HG03432 (cell line): ENCODE data around the gene M1AP.
"Not testable (repeated sequence)": the region's sequence is repeated elsewhere in the genome, so short reads cannot be mapped to it uniquely, and the experiment has no call there.

Experiments
- ATAC-seq: cut with Tn5 transposase; IDR thresholded peaks from one replicate; pipeline ENCODE4 v1.9.1; 2021; ENCODE audit warnings: mild to moderate bottlenecking, moderate library complexity; ENCODE audit not compliant: unreplicated experiment

The M1AP gene

DNA sequence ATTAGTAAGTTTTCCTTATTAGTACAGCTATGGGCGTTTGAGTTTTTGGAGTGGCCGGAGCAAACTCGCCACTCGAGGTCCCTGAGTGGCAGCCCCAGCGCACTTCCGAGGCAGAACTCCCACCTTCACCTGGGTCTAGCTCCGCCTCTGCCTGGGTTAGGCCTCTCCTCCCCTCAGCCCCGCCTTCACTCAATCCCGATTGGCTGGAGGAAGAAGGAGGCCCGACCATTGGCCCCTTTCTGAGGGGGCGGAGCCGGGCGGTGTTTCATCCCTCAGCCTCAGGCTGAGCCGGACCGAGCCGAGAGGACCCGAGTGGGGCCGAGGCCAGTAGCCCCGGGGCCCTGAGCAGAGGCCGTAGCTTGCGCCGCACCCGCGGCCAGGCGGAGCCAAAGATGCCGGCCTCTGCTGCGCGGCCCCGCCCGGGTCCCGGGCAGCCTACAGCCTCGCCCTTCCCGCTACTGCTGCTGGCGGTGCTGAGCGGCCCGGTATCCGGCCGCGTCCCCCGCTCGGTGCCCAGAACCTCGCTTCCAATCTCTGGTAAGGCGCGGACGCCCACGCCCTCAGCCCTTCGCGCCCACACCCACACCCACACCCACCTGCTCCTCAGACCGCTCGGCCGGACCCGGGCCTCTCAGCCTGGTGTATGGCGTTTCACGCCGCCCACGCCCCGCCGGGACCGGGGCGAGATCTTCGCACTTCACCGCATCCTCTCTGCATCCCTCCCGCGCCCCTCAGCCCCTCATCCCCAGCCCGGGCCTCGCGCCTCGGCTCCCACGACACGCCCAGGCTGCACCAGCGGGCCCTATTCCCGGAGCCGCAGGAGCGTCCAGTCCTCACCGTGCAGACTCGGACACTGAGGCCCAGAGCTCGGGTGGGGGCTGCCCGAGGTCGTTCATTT, 6.1 kb upstream of the M1AP start, which contains the start of gene SEMA4F:
Gene SEMA4F, plus strand, starts transcription at position 263 of the 898 bp plus-strand sequence. Its CDS starts 130 bp downstream, at position 393.
- peak; percentile 100 for ATAC-seq

- ATAC-seq: peak; percentile 26
These were observed 5.5 kb upstream of the M1AP start for GRCh38 chr2:74653589-74653984.

- ATAC-seq: no peak
These were observed 1.2 kb downstream of the M1AP start for GRCh38 chr2:74646834-74647482.

GRCh38 chr2:74646201-74646600, 1.9 kb downstream of the M1AP start:
- ATAC-seq: no peak

DNA sequence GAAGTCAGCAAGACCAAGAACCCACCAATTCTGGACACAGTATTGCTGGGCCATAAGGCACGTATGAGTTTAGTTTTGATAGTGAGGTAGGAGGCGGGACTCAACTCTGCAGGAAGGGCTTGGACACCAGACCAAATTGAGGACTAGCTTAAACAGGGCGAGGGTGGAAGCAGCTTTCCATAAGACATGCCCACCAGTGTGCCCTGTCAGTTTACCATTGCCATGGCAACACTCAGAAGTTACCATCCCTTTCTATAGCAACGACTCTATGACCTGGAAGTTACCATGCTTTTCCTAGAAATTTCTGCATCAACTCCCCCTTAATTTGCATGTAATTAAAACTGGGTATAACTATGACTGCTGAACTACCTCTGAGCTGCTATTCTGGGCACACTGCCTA, 2.8 kb downstream of the M1AP start:
- no peak for ATAC-seq

DNA sequence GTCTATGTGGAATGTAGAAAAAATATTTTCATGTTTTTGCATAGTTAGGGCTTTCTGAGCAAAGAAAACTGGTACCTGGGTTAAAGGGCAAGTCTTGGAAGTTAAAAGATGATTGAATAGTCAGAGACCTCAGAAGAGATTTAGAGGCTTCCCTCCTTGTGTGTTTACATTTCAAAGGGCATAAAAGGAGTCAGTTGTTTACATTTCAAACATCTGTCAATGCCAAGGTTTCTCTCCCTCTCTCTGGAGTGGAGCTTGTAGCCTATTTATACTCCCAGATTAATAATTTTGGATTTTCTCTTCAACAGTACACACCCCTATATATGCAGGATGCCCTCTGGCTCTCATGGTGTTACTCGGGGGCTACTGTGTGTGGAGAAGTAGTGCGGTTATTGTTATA, 8.6 kb downstream of the M1AP start:
- no peak for ATAC-seq

DNA sequence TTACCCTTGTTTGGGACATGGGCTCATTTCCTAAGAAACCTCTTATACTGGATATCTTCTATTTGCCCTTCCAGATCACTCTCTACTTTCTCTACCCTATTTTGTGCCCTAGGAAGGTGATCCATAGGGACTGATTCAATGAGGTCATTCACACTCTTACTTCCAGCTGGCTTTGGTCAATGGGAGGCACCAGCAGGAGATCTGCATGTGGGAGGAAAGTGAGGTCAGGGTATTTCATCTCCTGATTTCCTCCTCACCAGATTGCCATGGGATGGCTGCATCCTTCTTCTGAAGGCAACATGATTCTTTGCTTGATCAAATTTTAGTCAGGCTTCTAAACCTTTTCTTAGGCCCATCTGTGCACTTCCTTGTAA, 15.2 kb downstream of the M1AP start:
- no peak for ATAC-seq

DNA sequence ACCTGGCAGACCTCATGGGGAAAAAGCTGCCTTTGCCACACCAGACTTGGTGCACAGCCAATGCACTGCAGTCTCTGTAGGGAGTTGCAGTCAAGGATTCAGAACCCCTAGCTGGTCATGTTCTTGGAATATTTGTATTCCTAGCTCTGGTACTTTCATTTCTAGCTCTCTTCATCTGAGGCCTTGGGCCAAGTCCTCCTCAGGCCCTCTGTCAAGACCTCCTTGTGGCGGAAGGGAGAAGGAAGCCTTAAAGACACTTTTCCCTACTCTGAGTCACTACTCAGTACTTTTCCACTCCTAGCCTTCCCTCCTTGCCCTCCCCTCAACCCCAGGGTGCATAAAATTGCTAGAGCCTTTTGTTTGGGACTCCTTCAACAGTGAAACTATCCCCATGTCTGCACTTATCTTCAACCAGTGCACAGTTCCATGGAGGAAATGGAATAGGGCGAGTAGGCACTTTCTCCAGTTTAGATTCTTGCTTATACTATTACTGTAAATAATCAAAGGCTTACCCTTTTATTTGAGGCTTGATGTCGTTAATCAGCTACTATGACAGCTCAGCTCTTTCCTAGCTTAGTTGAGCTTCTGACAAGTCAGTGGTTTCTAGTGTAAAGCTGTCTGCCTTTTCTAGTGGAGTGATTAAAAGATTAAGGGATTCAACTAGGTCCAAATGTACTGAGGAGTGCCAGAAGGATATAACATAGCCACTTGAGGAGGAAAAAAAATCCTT, 15.8 kb downstream of the M1AP start:
- ATAC-seq: no peak

DNA sequence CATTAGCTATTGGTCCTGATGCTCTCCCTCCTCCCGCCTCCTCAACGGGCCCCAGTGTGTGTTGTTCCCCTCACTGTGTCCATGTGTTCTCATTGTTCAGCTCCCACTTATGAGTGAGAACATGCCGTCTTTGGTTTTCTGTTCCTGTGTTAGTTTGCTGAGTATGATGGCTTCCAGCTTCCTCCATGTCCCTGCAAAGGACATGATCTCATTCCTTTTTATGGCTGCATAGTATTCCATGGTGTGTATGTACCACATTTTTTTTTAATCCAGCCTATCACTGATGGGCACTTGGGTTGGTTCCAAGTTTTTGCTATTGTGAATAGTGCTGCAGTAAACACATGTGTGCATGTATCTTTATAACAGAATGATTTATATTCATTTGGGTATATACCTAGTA, 17.7 kb downstream of the M1AP start:
- ATAC-seq: not testable (repeated sequence)

GRCh38 chr2:74628538-74629105, 19.5 kb downstream of the M1AP start:
- ATAC-seq: no peak

DNA sequence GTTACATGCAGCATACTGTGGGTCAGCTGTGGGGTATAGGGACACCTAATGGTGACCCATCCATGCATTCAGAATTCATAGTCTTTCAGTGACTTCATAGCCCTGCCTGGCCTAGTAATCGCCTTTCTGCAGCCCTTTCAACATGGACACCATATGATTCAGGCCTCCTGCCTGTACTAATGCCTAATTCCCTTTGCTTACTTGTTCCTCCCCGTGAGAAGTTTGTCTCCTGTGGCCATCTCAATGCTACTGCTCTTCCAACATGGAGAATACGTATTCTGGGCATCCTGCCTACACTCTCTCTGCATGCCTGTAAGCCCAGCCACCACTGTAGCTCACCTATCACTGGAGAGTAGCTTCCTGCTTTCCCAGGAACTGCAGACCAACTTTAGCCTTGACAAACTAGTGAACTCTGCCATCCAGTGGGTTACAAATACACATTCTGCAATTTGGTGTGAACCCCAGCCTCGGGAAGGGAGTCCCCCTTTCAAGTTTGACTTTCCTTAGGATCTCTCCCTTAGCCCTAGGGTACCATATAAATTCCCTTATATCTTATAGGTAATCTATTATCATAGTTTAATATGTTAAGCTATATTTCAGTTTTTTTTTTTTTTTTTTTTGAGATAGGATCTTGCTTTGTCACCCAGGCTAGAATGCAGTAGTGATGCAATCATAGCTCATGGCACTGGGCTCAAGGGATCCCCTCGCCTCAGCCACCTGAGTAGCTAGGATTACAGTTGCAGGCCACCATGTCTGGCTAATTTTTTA, 22.3 kb downstream of the M1AP start:
- ATAC-seq: no peak

GRCh38 chr2:74620671-74621070, 27.5 kb downstream of the M1AP start:
- no peak for ATAC-seq

GRCh38 chr2:74619651-74620297, 28.4 kb downstream of the M1AP start:
- peak; percentile 66 for ATAC-seq

DNA sequence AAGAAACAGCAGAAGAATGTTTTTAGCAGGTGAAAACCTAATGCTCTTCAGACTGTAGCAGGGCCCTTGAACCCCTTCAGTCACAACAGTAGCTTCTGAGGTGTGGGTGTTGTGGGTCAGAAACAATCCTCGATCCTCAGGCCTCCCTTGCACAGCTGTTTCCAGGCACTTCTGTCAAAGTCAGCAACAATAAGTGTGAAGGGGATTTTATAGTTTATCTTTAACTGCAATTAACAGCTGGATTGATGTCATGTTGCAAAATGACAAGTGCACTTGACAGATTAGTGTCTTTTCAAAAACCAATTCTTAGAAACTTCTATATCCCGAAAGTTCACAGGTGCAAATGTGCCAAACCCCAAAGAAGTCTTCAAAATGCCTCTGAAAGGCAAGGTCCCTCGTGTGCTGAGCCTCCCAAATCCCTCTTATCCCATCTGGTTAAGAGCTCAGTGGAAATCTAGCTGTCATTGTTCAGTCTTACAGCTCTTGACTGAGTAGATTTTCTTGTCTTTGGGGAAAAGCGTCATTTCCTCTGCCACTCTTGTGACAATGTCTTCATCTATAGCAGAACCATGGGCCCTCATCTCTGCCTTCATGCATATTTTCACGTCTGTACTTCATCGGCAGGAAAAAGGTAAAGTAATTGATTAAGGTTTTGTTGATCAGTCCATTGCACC, 29.6 kb downstream of the M1AP start:
- ATAC-seq: no peak

DNA sequence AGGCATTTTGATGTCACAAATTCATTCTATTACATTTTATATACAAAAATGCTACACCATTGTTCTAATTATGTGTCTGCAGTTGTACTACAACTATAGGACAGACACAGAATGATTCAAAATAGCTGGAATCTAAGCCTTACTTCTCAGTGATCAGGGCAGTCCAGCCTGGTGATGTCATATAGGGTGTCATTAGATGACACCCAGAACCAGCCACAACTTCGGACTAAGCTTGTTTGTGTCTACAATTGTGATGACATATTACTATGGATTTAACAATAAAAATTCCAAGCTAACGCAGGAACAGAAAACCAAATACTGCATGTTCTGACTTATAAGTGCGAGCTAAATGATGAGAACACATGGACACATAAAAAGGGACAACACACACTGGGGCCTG, 31.0 kb downstream of the M1AP start:
- no peak for ATAC-seq

GRCh38 chr2:74606927-74607326, 41.2 kb downstream of the M1AP start:
- ATAC-seq: no peak

- ATAC-seq: no peak
These were observed 44.7 kb downstream of the M1AP start for GRCh38 chr2:74603282-74604000.

DNA sequence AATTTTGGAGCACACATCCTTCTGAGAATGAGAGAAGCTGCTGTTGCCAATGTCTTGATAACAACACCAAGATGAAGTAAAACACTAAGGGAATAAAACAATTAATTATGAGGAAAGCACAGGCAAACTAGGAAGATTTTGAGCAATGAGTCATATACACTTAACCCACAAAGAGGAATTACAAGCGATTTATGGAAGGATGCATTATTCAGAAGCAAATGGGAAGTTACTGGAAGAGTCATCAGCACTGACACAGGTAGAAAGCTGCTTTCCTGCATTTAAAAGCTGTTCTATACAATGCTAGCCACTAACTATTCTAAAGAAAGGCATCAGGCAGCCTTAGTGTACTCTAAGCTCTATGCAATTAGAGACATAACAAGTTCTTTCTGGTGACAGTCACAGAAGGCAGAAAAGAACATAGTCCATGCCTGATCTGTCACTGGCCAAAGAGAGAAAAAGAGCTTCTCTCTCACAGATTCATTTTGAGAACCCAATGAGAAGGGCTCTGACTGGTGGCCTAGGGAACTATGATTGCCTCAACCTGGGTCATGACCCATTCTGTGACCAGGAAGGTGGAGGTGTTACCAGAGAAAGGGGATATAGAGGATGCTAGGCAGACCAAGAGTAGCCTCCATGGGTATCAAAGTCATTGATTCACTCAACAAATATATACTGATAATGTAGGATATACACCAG, 45.4 kb downstream of the M1AP start:
- ATAC-seq: no peak
